Esophagus muscularis mucosa (tissue), 3 donors: ENCODE measurements around the gene CD22.

Experiments used
- CTCF ChIP-seq, 3 experiments: fragments of 200-600 bp in 2 of 3; fragments of 450-650 bp in 1 of 3; sonication (generic) in 2 of 3; IDR thresholded peaks; one replicate each; pipeline ENCODE4 v1.5.1; 2017 to 2019; ENCODE audit warnings: antibody characterized with exemption in 3 of 3, mild to moderate bottlenecking in 2 of 3, moderate library complexity in 1 of 3
- POLR2AphosphoS5 ChIP-seq, 2 donors: sonication (generic); formaldehyde crosslinking; IDR thresholded peaks; one replicate each; pipeline ENCODE4 v1.6.1; 2017; ENCODE audit warnings: antibody characterized with exemption in 2 of 2

- TF ChIP-seq CTCF (IDR thresholded peaks at IDR 0.05) = no peak
- TF ChIP-seq POLR2AphosphoS5 (IDR thresholded peaks at IDR 0.05) = no peak
Measured at GRCh38 chr19:35281303-35281702, 47.7 kb upstream of the CD22 start.
